SK-N-MC (cell line): ENCODE measurements around the gene DUOX2.

ENCODE experiments used
- EZH2 ChIP-seq: fragments of 200-600 bp; sonication (generic); IDR thresholded peaks from one replicate; pipeline ENCODE4 v1.6.1; 2017; ENCODE audit warnings: antibody characterized with exemption
- POLR2AphosphoS5 ChIP-seq: IDR thresholded peaks from 2 replicates; pipeline ENCODE4 v1.6.1; 2012; ENCODE audit warnings: mild to moderate bottlenecking, low read depth, low read length, borderline replicate concordance

DNA sequence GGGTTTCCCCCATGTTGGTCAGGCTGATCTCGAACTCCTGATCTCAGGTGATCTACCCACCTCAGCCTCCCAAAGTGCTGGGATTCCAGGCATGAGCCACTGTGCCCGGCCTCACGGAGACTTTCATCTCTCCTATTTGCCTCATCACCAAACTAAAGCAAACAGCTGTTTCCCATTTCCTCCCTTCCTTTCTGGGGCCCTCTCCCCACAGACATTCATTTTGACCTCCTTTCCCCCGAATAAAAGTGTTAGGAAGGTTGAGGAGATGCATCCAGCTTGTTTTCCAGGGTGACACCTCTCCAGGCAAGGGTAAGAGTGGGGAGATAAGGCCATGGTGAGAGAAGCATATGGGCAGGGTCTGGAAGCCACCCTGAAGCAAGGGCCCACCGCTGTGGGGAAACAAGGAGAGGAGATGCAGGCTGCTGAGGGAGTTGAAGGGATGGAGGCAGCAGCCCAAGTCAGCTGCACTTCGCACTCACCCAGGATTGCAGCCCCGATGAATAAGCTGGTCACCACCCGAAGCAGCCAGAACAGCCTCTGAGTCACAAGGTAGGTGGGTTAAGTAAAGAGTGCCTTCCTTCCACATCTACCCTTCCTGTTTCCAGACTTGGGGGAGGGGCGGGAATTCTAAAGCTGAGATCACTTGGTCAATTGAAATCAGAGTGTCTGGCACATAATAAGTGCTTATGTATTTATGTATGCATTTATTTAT lies 7.9 kb upstream of the DUOX2 start:
- TF ChIP-seq EZH2, result no peak
- no peak for TF ChIP-seq POLR2AphosphoS5
